HG03342 (cell line): ENCODE measurements around the gene SEC22A.

Experiments
- ATAC-seq: cut with Tn5 transposase; IDR thresholded peaks from one replicate; pipeline ENCODE4 v1.9.1; 2021; ENCODE audit warnings: mild to moderate bottlenecking, moderate library complexity; ENCODE audit not compliant: unreplicated experiment

The SEC22A gene

GRCh38 chr3:123201557-123202427 lies at the start of gene SEC22A:
SEC22A (plus strand) TSS chr3:123201943; CDS start chr3:123209218, 7,275 bp downstream.
- ATAC-seq = peak; percentile 97

GRCh38 chr3:123152687-123153086 lies 49.1 kb upstream of the SEC22A start:
- ATAC-seq = no peak

GRCh38 chr3:123153125-123154019 lies 48.4 kb upstream of the SEC22A start:
- ATAC-seq = no peak

GRCh38 chr3:123154020-123154985 lies 47.4 kb upstream of the SEC22A start:
- ATAC-seq = no peak

- no peak for ATAC-seq
These were observed 46.2 kb upstream of the SEC22A start for GRCh38 chr3:123155471-123156011.

- no peak for ATAC-seq
These were observed 45.3 kb upstream of the SEC22A start for GRCh38 chr3:123156276-123156995.

GRCh38 chr3:123157209-123157597 lies 44.5 kb upstream of the SEC22A start:
- ATAC-seq = no peak

- ATAC-seq = no peak
These were observed 44.0 kb upstream of the SEC22A start for GRCh38 chr3:123157598-123158287.

GRCh38 chr3:123158330-123158729 lies 43.4 kb upstream of the SEC22A start:
- ATAC-seq = no peak

GRCh38 chr3:123158899-123159390 lies 42.8 kb upstream of the SEC22A start:
- ATAC-seq = no peak

- ATAC-seq = no peak
These were observed 41.7 kb upstream of the SEC22A start for GRCh38 chr3:123159926-123160635.

- ATAC-seq = no peak
These were observed 40.6 kb upstream of the SEC22A start for GRCh38 chr3:123161167-123161566.

- ATAC-seq = no peak
These were observed 38.6 kb upstream of the SEC22A start for GRCh38 chr3:123163141-123163540.

- ATAC-seq = no peak
These were observed 36.6 kb upstream of the SEC22A start for GRCh38 chr3:123165163-123165562.

- no peak for ATAC-seq
These were observed 34.1 kb upstream of the SEC22A start for GRCh38 chr3:123167686-123168085.

GRCh38 chr3:123168122-123168521 lies 33.6 kb upstream of the SEC22A start:
- no peak for ATAC-seq

GRCh38 chr3:123168605-123169004 lies 33.1 kb upstream of the SEC22A start:
- ATAC-seq = no peak

GRCh38 chr3:123169492-123169929 lies 32.2 kb upstream of the SEC22A start:
- no peak for ATAC-seq
